HEK293 (cell line): Measurements from ENCODE around the gene TSC2.

Experiments used
- CTCF ChIA-PET: fragments of 350-600 bp; formaldehyde crosslinking; extraction: SDS; loops from one replicate; lab custom pipeline; 2021; ENCODE audit warnings: antibody characterized with exemption; lab: Yijun Ruan, JAX
- POLR2A ChIA-PET: fragments of 300-600 bp; formaldehyde crosslinking; extraction: SDS; loops from one replicate; lab custom pipeline; 2020; ENCODE audit warnings: antibody characterized with exemption, inconsistent platforms; lab: Yijun Ruan, JAX
- H3K27ac ChIP-seq: fragments of 200-500 bp; sonication (Bioruptor generic); 2 replicates; pipeline ENCODE4 v1.5.1; 2014; ENCODE audit warnings: low read depth, low read length, control low read depth, inconsistent platforms; ENCODE audit errors: extremely low read depth
- H3K36me3 ChIP-seq, 2 experiments: fragments of 200-500 bp in 1 of 2; sonication (Bioruptor generic) in 1 of 2; 1 replicate in 1 of 2; 2 replicates in 1 of 2; pipeline ENCODE4 v1.5.1; 2014 to 2017; ENCODE audit warnings: inconsistent platforms in 2 of 2, low read length in 2 of 2; ENCODE audit not compliant: control insufficient read depth in 2 of 2, insufficient read depth in 1 of 2
- H3K4me1 ChIP-seq: fragments of 200-500 bp; sonication (Bioruptor generic); 2 replicates; pipeline ENCODE4 v1.5.1; 2014; ENCODE audit warnings: mild to moderate bottlenecking, low read length, inconsistent platforms; ENCODE audit not compliant: control insufficient read depth, insufficient read depth
- H3K4me3 ChIP-seq: 2 replicates; pipeline ENCODE4 v1.5.1; 2011; ENCODE audit warnings: low read depth, mild to moderate bottlenecking, control low read depth, low read length, moderate library complexity
- H3K9me3 ChIP-seq: fragments of 200-500 bp; sonication (Bioruptor generic); 2 replicates; pipeline ENCODE4 v1.5.1; 2014; ENCODE audit warnings: low read depth, low read length, inconsistent platforms; ENCODE audit not compliant: control insufficient read depth, insufficient read depth
- EGR2 ChIP-seq: fragments of 450-650 bp; formaldehyde crosslinking; IDR thresholded peaks from 2 replicates; pipeline ENCODE4 v1.5.1; 2016; ENCODE audit warnings: low read depth, missing biosample characterization, missing genetic modification characterization
- GLIS2 ChIP-seq: fragments of 450-650 bp; formaldehyde crosslinking; IDR thresholded peaks from 2 replicates; pipeline ENCODE4 v1.5.1; 2016; ENCODE audit warnings: missing biosample characterization, missing genetic modification characterization
- KLF1 ChIP-seq: fragments of 450-650 bp; formaldehyde crosslinking; IDR thresholded peaks from 2 replicates; pipeline ENCODE4 v1.5.1; 2016; ENCODE audit warnings: missing biosample characterization, missing genetic modification characterization
- YY1 ChIP-seq: fragments of 450-650 bp; formaldehyde crosslinking; IDR thresholded peaks from 2 replicates; pipeline ENCODE4 v1.5.1; 2018; ENCODE audit warnings: missing biosample characterization, missing genetic modification characterization
- ZFHX2 ChIP-seq: fragments of 450-650 bp; formaldehyde crosslinking; conservative IDR thresholded peaks from 2 replicates; pipeline ENCODE4 v1.5.1; 2016; ENCODE audit warnings: missing biosample characterization, missing genetic modification characterization
- ZNF221 ChIP-seq: fragments of 450-650 bp; formaldehyde crosslinking; IDR thresholded peaks from 2 replicates; pipeline ENCODE4 v1.5.1; 2017; ENCODE audit warnings: missing biosample characterization, missing genetic modification characterization, borderline replicate concordance
- ZNF274 ChIP-seq, 2 experiments: fragments of 200-500 bp in 1 of 2; fragments of 450-650 bp in 1 of 2; sonication (Bioruptor generic) in 1 of 2; formaldehyde crosslinking in 1 of 2; IDR thresholded peaks; 2 replicates each; pipeline versions ENCODE4 v1.5.1 to v1.6.1; 2014 to 2016; ENCODE audit warnings: borderline replicate concordance in 1 of 2, inconsistent platforms in 1 of 2, low read length in 1 of 2, missing biosample characterization in 1 of 2, missing genetic modification characterization in 1 of 2
- ZNF394 ChIP-seq: fragments of 450-650 bp; formaldehyde crosslinking; IDR thresholded peaks from 2 replicates; pipeline ENCODE4 v1.5.1; 2016; ENCODE audit warnings: missing biosample characterization, missing genetic modification characterization, mild to moderate bottlenecking, moderate library complexity, borderline replicate concordance
- ZNF426 ChIP-seq: fragments of 450-650 bp; formaldehyde crosslinking; IDR thresholded peaks from 2 replicates; pipeline ENCODE4 v1.5.1; 2017; ENCODE audit warnings: missing biosample characterization, missing genetic modification characterization, mild to moderate bottlenecking, inconsistent platforms, moderate library complexity
- ZNF510 ChIP-seq: fragments of 450-650 bp; formaldehyde crosslinking; IDR thresholded peaks from 2 replicates; pipeline ENCODE4 v1.5.1; 2018; ENCODE audit warnings: mild to moderate bottlenecking, missing genetic modification characterization, missing biosample characterization; ENCODE audit not compliant: insufficient replicate concordance
- ZNF514 ChIP-seq: fragments of 450-650 bp; formaldehyde crosslinking; IDR thresholded peaks from 2 replicates; pipeline ENCODE4 v1.5.1; 2016; ENCODE audit warnings: missing biosample characterization, missing genetic modification characterization
- ZNF555 ChIP-seq: fragments of 450-650 bp; formaldehyde crosslinking; conservative IDR thresholded peaks from 2 replicates; pipeline ENCODE4 v1.5.1; 2017; ENCODE audit warnings: missing biosample characterization, mild to moderate bottlenecking, missing genetic modification characterization, inconsistent platforms
- ZXDB ChIP-seq: fragments of 450-650 bp; formaldehyde crosslinking; IDR thresholded peaks from 2 replicates; pipeline ENCODE4 v1.5.1; 2016; ENCODE audit warnings: missing biosample characterization, missing genetic modification characterization
- TF ChIP-seq, protein P1 (sequence below): fragments of 450-650 bp; formaldehyde crosslinking; IDR thresholded peaks from 2 replicates; pipeline ENCODE4 v1.5.1; 2016; ENCODE audit warnings: missing biosample characterization, missing genetic modification characterization
- TF ChIP-seq, protein P2 (sequence below): fragments of 450-650 bp; formaldehyde crosslinking; IDR thresholded peaks from 2 replicates; pipeline ENCODE4 v1.5.1; 2016; ENCODE audit warnings: missing biosample characterization, missing genetic modification characterization
- TF ChIP-seq, protein P3 (sequence below): fragments of 450-650 bp; formaldehyde crosslinking; IDR thresholded peaks from 2 replicates; pipeline ENCODE4 v1.5.1; 2016; ENCODE audit warnings: missing biosample characterization, missing genetic modification characterization
- TF ChIP-seq, protein P4 (sequence below): fragments of 450-650 bp; formaldehyde crosslinking; IDR thresholded peaks from 2 replicates; pipeline ENCODE4 v1.5.1; 2017; ENCODE audit warnings: missing biosample characterization, missing genetic modification characterization
- TF ChIP-seq, protein P5 (sequence below): fragments of 450-650 bp; formaldehyde crosslinking; optimal IDR thresholded peaks from 2 replicates; pipeline ENCODE3; 2016; ENCODE audit warnings: missing biosample characterization, mild to moderate bottlenecking, missing genetic modification characterization

The TSC2 gene

DNA sequence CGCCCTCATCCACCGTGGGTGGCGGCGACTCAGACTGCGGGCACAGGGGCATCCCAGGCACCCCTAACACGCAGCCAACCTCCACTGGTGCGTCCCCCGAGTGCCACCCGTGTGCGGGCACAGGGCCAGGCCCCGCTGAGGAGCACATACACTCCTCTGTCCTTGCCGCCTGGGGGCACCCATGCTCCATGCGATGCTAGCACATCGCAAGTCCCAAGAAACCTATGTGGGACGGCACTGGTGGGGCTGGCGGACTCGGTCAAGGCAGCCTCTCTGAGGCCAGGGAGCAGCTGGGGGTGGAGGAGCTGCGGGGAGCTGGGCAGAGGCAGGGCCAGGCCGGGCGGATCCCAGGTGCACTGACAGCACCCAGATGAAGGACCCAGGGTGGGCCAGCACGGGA, 42.1 kb upstream of the TSC2 start:
- CTCF ChIA-PET: interaction anchor here (0.5 to 2.8 kb wide), 4 partner anchors 19 to 1261 kb away, joined by 3 to 28 read pairs (median 4); partner anchors contain the start of gene GFER
- Histone ChIP-seq H3K36me3 (peaks cover 0 to 58% of the 10 kb centered on the region in 2 experiments; a peak in 2 of 3 replicates), H3K4me3 (no peak overlapping the region), H3K4me1 (peaks cover 28% of the 10 kb centered on the region), H3K9me3 (no peaks in the 10 kb centered on the region), H3K27ac (peak overlapping the region; percentile 34; the same call in 1 of the 2 replicates)
- POLR2A ChIA-PET: interaction anchor here (1.1 to 2.1 kb wide), 3 partner anchors 12 to 149 kb away, joined by 3 to 19 read pairs (median 7); partner anchors contain the start of gene TRAF7
- TF ChIP-seq GLIS2 (tag by site-specific recombination): 0 out of 2 replicates have a peak, but pooled peaks have one; percentile 21
- no peak for TF ChIP-seq ZNF555
- TF ChIP-seq, protein P1, sequence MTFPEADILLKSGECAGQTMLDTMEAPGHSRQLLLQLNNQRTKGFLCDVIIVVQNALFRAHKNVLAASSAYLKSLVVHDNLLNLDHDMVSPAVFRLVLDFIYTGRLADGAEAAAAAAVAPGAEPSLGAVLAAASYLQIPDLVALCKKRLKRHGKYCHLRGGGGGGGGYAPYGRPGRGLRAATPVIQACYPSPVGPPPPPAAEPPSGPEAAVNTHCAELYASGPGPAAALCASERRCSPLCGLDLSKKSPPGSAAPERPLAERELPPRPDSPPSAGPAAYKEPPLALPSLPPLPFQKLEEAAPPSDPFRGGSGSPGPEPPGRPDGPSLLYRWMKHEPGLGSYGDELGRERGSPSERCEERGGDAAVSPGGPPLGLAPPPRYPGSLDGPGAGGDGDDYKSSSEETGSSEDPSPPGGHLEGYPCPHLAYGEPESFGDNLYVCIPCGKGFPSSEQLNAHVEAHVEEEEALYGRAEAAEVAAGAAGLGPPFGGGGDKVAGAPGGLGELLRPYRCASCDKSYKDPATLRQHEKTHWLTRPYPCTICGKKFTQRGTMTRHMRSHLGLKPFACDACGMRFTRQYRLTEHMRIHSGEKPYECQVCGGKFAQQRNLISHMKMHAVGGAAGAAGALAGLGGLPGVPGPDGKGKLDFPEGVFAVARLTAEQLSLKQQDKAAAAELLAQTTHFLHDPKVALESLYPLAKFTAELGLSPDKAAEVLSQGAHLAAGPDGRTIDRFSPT (tag by site-specific recombination): peak; percentile 57; the same call in 1 of the 2 replicates
- TF ChIP-seq ZNF514: no peak
- no peak for TF ChIP-seq ZNF274 (IDR thresholded peaks at IDR 0.05; ENCODE audit: low read length)
- TF ChIP-seq ZNF274 (tag by site-specific recombination; IDR thresholded peaks at IDR 0.05; ENCODE audit: borderline replicate concordance): no peak
- TF ChIP-seq ZNF510: no peak
- TF ChIP-seq YY1 (tag by site-specific recombination): no peak
- peak; percentile 93 for TF ChIP-seq ZNF394 (tag by site-specific recombination)
- 0 out of 2 replicates have a peak, but pooled peaks have one; percentile 12 for TF ChIP-seq KLF1 (tag by site-specific recombination)
- no peak for TF ChIP-seq ZNF221
- no peak for TF ChIP-seq ZNF426 (tag by site-specific recombination)
- TF ChIP-seq, protein P2, sequence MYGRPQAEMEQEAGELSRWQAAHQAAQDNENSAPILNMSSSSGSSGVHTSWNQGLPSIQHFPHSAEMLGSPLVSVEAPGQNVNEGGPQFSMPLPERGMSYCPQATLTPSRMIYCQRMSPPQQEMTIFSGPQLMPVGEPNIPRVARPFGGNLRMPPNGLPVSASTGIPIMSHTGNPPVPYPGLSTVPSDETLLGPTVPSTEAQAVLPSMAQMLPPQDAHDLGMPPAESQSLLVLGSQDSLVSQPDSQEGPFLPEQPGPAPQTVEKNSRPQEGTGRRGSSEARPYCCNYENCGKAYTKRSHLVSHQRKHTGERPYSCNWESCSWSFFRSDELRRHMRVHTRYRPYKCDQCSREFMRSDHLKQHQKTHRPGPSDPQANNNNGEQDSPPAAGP: 0 out of 2 replicates have a peak, but pooled peaks have one; percentile 16
- TF ChIP-seq EGR2: 0 out of 2 replicates have a peak, but pooled peaks have one; percentile 25
- TF ChIP-seq, protein P3, sequence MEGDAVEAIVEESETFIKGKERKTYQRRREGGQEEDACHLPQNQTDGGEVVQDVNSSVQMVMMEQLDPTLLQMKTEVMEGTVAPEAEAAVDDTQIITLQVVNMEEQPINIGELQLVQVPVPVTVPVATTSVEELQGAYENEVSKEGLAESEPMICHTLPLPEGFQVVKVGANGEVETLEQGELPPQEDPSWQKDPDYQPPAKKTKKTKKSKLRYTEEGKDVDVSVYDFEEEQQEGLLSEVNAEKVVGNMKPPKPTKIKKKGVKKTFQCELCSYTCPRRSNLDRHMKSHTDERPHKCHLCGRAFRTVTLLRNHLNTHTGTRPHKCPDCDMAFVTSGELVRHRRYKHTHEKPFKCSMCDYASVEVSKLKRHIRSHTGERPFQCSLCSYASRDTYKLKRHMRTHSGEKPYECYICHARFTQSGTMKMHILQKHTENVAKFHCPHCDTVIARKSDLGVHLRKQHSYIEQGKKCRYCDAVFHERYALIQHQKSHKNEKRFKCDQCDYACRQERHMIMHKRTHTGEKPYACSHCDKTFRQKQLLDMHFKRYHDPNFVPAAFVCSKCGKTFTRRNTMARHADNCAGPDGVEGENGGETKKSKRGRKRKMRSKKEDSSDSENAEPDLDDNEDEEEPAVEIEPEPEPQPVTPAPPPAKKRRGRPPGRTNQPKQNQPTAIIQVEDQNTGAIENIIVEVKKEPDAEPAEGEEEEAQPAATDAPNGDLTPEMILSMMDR (tag by site-specific recombination): peak; percentile 85
- peak; percentile 57 for TF ChIP-seq ZFHX2 (tag by site-specific recombination)
- TF ChIP-seq ZXDB: peak; percentile 17; the same call in 1 of the 2 replicates

DNA sequence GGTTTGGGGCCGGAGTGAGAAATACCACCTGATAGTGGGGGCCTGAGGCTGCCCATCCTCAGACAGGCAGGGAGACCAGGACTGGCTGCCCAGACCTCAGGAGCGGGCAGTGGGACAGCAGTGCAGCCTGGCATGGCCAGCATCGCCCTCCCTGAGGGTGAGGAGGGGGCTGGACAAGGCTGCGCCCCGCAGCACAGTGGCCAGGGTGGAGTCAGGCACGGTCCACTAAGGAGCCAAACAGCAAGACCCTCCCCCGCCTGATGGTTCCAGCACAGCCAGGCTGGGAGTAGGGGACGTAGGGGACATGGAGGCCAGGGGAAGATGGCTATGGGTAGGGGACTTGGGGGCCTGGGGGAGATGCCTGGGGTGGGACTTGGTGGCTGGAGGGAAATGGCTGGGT, 41.5 kb upstream of the TSC2 start:
- H3K4me3 ChIP-seq: no peak overlapping the region
- CTCF ChIA-PET: interaction anchor here (1.3 kb wide), 1 partner anchor 46 kb away, joined by 3 read pairs; no protein-coding TSS in a partner anchor
- peaks cover 29% of the 10 kb centered on the region for H3K4me1 ChIP-seq
- H3K9me3 ChIP-seq: no peaks in the 10 kb centered on the region
- no peak overlapping the region; the same call in 1 of the 2 replicates for H3K27ac ChIP-seq
- H3K36me3 ChIP-seq: peaks cover 0 to 52% of the 10 kb centered on the region in 2 experiments; a peak in 2 of 3 replicates
- TF ChIP-seq, protein P4, sequence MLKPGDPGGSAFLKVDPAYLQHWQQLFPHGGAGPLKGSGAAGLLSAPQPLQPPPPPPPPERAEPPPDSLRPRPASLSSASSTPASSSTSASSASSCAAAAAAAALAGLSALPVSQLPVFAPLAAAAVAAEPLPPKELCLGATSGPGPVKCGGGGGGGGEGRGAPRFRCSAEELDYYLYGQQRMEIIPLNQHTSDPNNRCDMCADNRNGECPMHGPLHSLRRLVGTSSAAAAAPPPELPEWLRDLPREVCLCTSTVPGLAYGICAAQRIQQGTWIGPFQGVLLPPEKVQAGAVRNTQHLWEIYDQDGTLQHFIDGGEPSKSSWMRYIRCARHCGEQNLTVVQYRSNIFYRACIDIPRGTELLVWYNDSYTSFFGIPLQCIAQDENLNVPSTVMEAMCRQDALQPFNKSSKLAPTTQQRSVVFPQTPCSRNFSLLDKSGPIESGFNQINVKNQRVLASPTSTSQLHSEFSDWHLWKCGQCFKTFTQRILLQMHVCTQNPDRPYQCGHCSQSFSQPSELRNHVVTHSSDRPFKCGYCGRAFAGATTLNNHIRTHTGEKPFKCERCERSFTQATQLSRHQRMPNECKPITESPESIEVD (tag by site-specific recombination): no peak
- TF ChIP-seq, protein P5, sequence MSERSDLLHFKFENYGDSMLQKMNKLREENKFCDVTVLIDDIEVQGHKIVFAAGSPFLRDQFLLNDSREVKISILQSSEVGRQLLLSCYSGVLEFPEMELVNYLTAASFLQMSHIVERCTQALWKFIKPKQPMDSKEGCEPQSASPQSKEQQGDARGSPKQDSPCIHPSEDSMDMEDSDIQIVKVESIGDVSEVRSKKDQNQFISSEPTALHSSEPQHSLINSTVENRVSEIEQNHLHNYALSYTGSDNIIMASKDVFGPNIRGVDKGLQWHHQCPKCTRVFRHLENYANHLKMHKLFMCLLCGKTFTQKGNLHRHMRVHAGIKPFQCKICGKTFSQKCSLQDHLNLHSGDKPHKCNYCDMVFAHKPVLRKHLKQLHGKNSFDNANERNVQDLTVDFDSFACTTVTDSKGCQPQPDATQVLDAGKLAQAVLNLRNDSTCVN (tag by site-specific recombination): peak; percentile 0
- TF ChIP-seq, all 188 proteins: peak for 1
- POLR2A ChIA-PET: no interaction called here
